H1 (cell line): ENCODE results near the gene YPEL4. TPM values are rescaled to one million over a fixed set of nuclear protein-coding genes. Genes with fewer than 3 reads are reported as not detected.

Experiments
- ASH2L ChIP-seq: fragments of 200-600, 300-600 bp; sonication (generic); IDR thresholded peaks from one replicate; pipeline ENCODE4 v1.7.1; 2017; ENCODE audit warnings: low read length
- POLR2AphosphoS5 ChIP-seq: IDR thresholded peaks from 2 replicates; pipeline ENCODE4 v1.6.1; 2011; ENCODE audit warnings: low read depth, low read length
- RXRA ChIP-seq: IDR thresholded peaks from 2 replicates; pipeline ENCODE4 v1.6.1; 2011; ENCODE audit warnings: low read depth, mild to moderate bottlenecking, low read length, moderate library complexity; ENCODE audit not compliant: insufficient read depth
- polyA plus RNA-seq, 7 experiments: library from polyadenylated mRNA; depleted of rRNA in 3 of 7; stranded (reverse) in 5 of 7; unstranded in 2 of 7; fragments of >200 nt in 5 of 7; fragments of 200-250 nt in 2 of 7; gene quantifications; 1 replicate in 5 of 7; 2 replicates in 1 of 7; 4 replicates in 1 of 7; pipeline versions ENCODE4 v1.2.1 to v1.2.3, GENCODE V29; 2011 to 2013; ENCODE audit warnings: missing spikeins in 2 of 7, mixed read lengths in 2 of 7
- total RNA-seq: library from RNA; stranded (reverse); fragmentation: NEBNext Ultra II Directional; extraction: Animal tissue kit (Norgen Biotek cat#: 25700); gene quantifications from 2 replicates; pipeline ENCODE4 v1.2.1, GENCODE V29; 2021

Gene YPEL4
- total and polyA plus RNA-seq, 2 of the 8 experiments (the other 6 are each of a cell fraction or from before 2014, with no cell fraction given), result 0.13 to 0.38 TPM

DNA sequence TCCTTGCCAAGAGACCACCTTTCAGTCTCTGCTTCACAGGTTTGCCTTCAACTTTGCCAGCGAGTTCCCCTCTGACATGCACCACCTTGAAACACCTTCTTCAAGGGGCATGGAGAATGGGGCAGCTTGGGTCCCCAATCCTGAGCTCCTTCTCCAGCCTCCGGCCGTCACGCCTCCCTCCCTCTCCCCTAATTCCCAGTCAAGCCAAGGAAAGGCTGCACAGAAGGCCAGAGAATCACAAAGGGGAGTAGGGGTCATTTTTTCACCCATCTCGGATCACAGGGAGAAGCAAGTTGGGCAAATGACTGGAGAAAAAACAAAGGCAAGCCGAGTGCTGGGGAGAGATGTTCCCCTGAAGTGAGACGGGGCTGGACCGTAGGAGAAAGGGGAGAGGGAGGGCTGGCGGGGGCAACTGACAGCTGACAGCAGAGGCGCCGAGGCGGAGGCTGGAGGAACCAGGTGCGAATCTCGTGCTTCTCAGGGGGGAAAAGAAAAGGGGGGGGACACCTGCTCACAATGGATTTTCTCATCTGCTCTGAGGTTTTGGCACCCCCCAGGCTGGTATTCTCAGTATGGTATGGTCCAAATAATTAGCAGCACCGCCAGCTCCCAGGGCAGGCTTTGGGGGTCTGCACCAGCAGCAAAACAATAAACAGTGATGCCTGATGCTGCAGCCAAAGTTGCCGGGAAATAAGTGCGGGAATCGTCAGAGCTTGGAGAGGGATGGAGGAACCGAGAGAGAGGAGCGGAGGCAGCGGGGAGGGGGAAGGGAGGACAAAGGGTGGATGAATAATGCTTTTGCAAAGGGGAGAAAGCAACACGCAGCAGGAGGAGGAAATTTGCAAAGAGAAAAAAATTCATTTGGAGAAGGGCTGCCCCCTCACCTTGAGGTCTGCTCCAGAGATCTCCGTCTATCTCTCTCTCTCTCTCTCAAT, 644 bp downstream of the YPEL4 start (continued):
- peak; percentile 87 for TF ChIP-seq POLR2AphosphoS5
- TF ChIP-seq ASH2L, result peak; percentile 53
- TF ChIP-seq RXRA, result no peak
